Activated T-helper 2 cell treated with anti-CD3 and anti-CD28 coated beads, Interferon-gamma antibody, Interleukin-2, Interleukin-4, amounts not matched to agents 10 μg/mL and 5 μg/mL and 100 μg/mL, durations not matched to agents 14 hours and 24 hours and 36 hours (primary cell): ENCODE measurements around the gene SYPL1. TPM values are rescaled to one million over a fixed set of nuclear protein-coding genes. Genes with fewer than 3 reads are reported as not detected.

Experiments used
- DNase-seq: peaks from one replicate; pipeline ENCODE4 v3.0.0; 2021; ENCODE audit warnings: low spot score
- H3K27ac Mint-ChIP-seq: one replicate; pipeline ENCODE4 v1.8.0; 2021; ENCODE audit warnings: mixed read lengths
- H3K27me3 Mint-ChIP-seq: one replicate; pipeline ENCODE4 v1.8.0; 2021; ENCODE audit warnings: low read depth, mixed read lengths
- H3K36me3 Mint-ChIP-seq: one replicate; pipeline ENCODE4 v1.8.0; 2021; ENCODE audit warnings: low read depth, mixed read lengths
- H3K4me1 Mint-ChIP-seq: one replicate; pipeline ENCODE4 v1.8.0; 2021; ENCODE audit warnings: low read depth, mixed read lengths
- H3K4me3 Mint-ChIP-seq: one replicate; pipeline ENCODE4 v1.8.0; 2021; ENCODE audit warnings: low read depth, mild to moderate bottlenecking, moderate library complexity, mixed read lengths
- H3K9me3 Mint-ChIP-seq: one replicate; pipeline ENCODE4 v1.8.0; 2021; ENCODE audit warnings: mixed read lengths
- intact Hi-C: fragments of 100-400 bp; cut with micrococcal nuclease; formaldehyde crosslinking; loops from one replicate; pipeline ENCODE4 v1.15.1; 2023
- total RNA-seq: library from RNA; stranded (reverse); gene quantifications from 2 replicates; pipeline ENCODE4 v1.2.3, GENCODE V29; 2022

Gene SYPL1
- total RNA-seq, 1 donor from 2014 or later, result 38.2 TPM

DNA sequence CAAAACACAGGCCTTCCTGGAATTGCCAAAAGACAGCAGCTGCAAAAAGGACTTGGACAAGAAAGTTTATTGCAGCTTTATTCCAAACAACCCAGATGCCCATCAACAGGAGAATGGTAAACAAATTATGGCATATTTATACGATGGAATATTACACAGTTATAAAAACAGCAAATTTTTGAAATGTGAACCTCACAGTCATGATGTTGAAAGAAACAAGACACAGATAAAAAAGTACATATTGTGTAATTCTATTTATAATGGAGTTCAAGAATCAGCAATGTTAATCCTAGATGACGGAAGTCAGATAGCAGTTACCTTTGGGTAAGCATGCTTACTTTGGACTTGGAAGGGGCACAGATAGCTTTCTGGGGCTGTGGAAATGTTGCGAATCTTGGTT lies 44.4 kb downstream of the SYPL1 start:
- Mint-ChIP-seq H3K4me1 (peaks cover 52% of the 10 kb centered on the region), H3K27me3 (no peaks in the 10 kb centered on the region), H3K36me3 (peaks cover 6% of the 10 kb centered on the region), H3K27ac (no peak overlapping the region), H3K9me3 (no peaks in the 10 kb centered on the region), H3K4me3 (no peak overlapping the region)
- intact Hi-C loops, result no loop called here
- DNase-seq, result no peak

DNA sequence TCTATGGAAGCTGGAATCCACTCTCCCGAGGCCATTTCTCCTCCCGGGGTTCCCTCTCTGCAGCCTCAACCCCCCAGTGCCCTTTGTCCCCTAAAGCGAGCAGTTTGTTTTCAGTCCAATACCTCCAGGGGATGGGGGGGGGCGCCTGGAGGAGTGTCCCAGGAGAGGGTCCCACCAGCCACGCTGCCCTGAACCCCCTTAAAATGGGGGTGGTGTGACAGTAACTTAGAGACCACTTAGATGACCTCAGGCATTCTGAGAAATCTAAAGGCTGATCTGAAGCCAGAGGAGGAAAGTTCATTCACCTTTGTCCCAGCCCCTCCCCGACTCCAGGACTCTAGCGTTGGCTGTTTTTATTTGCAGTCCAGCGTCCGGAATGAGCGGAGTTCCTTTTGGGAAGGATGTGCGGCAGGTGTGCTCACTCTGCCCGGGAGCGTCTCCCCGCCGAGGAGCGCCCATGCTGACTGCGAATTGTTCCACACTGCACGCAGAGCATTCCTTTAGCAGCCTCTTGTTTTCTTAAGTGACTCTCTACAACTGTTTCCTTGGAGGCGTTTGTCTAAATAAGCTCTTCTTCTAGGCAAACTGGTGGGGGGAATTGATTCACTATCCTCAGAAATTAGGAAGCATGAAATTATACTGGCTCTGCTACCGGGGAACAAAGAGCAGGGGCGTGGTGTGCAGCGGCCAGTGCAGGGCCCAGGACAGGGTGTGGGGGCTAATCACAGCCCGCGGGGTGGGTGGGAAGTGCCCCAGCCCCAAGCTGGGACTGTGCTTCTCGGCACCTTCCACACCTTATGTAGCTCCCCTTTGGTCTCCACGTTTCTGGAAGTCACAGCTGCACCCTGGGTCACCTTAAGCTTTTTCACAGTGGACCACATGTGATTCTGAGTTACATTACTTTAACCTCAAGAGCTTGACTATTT lies 46.3 kb downstream of the SYPL1 start:
- DNase-seq, result no peak
- intact Hi-C loops, result no loop called here
- Mint-ChIP-seq H3K9me3 (no peaks in the 10 kb centered on the region), H3K4me1 (peaks cover 39% of the 10 kb centered on the region), H3K4me3 (no peak overlapping the region), H3K36me3 (peaks cover 6% of the 10 kb centered on the region), H3K27me3 (no peaks in the 10 kb centered on the region), H3K27ac (no peak overlapping the region)

DNA sequence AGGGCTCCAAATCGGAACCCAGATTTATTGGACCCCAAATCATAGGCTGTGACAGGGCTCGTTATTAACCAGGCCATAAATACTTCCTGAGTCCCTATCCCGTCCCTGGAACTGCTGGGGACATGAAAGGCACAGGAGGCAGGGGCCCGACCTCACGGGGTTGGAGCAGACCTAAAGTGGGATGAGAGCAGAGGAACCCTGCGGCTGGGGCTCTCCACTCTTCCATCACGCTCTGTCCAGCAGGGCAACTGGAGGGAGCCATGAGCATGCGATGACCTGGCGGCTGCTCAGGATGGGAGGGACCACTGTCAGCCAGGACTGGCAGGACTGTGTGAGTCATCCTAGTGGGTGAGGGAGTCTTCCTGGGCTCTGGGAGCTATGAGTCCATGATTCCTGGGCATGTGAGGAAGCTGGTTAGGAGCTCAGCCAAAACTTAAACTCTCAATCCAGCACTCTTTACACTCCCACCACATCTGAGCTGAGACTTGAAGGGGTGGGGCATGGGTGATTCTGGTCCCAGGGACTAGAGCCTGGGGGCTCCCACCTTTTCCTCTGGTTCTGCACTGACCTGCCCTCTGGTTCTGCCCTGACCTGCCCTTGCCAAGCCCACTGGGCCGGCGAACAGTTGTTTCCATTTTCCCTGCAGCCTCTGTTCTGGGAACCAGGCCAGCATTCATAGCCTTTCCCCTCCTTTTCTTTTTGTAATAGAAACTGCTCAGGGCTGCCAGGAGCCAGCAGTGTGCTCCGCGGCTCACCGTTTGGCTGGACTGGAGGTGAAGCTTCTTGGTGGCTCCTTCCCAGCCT lies 47.1 kb downstream of the SYPL1 start:
- Mint-ChIP-seq H3K27ac (no peak overlapping the region), H3K9me3 (no peaks in the 10 kb centered on the region), H3K27me3 (no peaks in the 10 kb centered on the region), H3K36me3 (peaks cover 6% of the 10 kb centered on the region), H3K4me3 (no peak overlapping the region), H3K4me1 (peaks cover 33% of the 10 kb centered on the region)
- DNase-seq, result no peak
- intact Hi-C loops, result no loop called here

- H3K27me3 Mint-ChIP-seq, result no peaks in the 10 kb centered on the region
- no peaks in the 10 kb centered on the region for H3K9me3 Mint-ChIP-seq
- no peak overlapping the region for H3K27ac Mint-ChIP-seq
- H3K4me3 Mint-ChIP-seq, result no peak overlapping the region
- peaks cover 30% of the 10 kb centered on the region for H3K4me1 Mint-ChIP-seq
- peaks cover 2% of the 10 kb centered on the region for H3K36me3 Mint-ChIP-seq
- no peak for DNase-seq
- intact Hi-C loops, result no loop called here
Observed at GRCh38 chr7:106064316-106064715, 47.8 kb downstream of the SYPL1 start.

GRCh38 chr7:106063692-106064091 lies 48.4 kb downstream of the SYPL1 start:
- intact Hi-C loops, result no loop called here
- no peak for DNase-seq
- H3K36me3 Mint-ChIP-seq, result no peaks in the 10 kb centered on the region
- no peaks in the 10 kb centered on the region for H3K27me3 Mint-ChIP-seq
- no peak overlapping the region for H3K27ac Mint-ChIP-seq
- no peaks in the 10 kb centered on the region for H3K9me3 Mint-ChIP-seq
- peaks cover 28% of the 10 kb centered on the region for H3K4me1 Mint-ChIP-seq
- H3K4me3 Mint-ChIP-seq, result no peak overlapping the region

- Mint-ChIP-seq H3K4me1 (peaks cover 24% of the 10 kb centered on the region), H3K9me3 (no peaks in the 10 kb centered on the region), H3K27me3 (no peaks in the 10 kb centered on the region), H3K4me3 (no peak overlapping the region), H3K36me3 (no peaks in the 10 kb centered on the region), H3K27ac (peak overlapping the region; percentile 7)
- DNase-seq, result no peak
- intact Hi-C loops, result no loop called here
Observed at GRCh38 chr7:106063024-106063423, 49.1 kb downstream of the SYPL1 start.

- Mint-ChIP-seq H3K4me3 (no peak overlapping the region), H3K27ac (no peak overlapping the region), H3K9me3 (no peaks in the 10 kb centered on the region), H3K27me3 (no peaks in the 10 kb centered on the region), H3K4me1 (peaks cover 29% of the 10 kb centered on the region), H3K36me3 (no peaks in the 10 kb centered on the region)
- intact Hi-C loops, result no loop called here
- no peak for DNase-seq
Observed at GRCh38 chr7:106062521-106062931, 49.6 kb downstream of the SYPL1 start.

- Mint-ChIP-seq H3K27ac (no peak overlapping the region), H3K36me3 (no peaks in the 10 kb centered on the region), H3K4me3 (no peak overlapping the region), H3K4me1 (peaks cover 32% of the 10 kb centered on the region), H3K27me3 (no peaks in the 10 kb centered on the region), H3K9me3 (no peaks in the 10 kb centered on the region)
- DNase-seq, result no peak
- intact Hi-C loops, result no loop called here
Observed at GRCh38 chr7:106062006-106062405, 50.1 kb downstream of the SYPL1 start.

- H3K4me3 Mint-ChIP-seq, result no peak overlapping the region
- H3K27me3 Mint-ChIP-seq, result no peaks in the 10 kb centered on the region
- peaks cover 36% of the 10 kb centered on the region for H3K4me1 Mint-ChIP-seq
- no peaks in the 10 kb centered on the region for H3K9me3 Mint-ChIP-seq
- no peaks in the 10 kb centered on the region for H3K36me3 Mint-ChIP-seq
- DNase-seq, result no peak
- intact Hi-C loops, result no loop called here
- H3K27ac Mint-ChIP-seq, result no peak overlapping the region
Observed at GRCh38 chr7:106061301-106061979, 50.7 kb downstream of the SYPL1 start.

DNA sequence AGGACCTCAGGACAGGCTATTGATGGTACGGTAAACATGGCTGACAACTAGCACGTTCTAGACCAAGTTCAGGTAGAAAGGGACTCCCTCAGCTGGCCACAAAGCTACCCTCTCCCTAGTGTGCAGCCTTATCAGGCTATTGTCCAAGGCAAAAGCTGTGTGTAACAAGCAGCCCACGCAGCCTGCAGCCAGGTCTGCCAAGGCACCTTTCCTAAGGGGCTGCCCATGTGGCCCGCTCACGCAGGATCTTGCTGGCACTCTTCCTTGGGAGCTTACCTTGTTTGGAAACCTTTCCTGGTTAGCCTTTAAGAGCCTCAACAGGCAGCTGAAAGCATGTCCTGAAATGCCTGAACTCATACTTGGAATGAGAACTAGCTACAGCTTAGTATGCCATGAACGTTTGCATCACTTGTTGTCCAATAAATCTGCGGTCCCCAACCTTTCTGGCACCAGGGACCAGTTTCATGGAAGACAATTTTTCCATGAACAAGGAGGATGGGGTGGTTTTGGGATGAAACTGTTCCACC lies 51.7 kb downstream of the SYPL1 start:
- Mint-ChIP-seq H3K4me3 (no peak overlapping the region), H3K27ac (no peak overlapping the region), H3K4me1 (peaks cover 36% of the 10 kb centered on the region), H3K27me3 (no peaks in the 10 kb centered on the region), H3K9me3 (no peaks in the 10 kb centered on the region), H3K36me3 (no peaks in the 10 kb centered on the region)
- intact Hi-C loops, result no loop called here
- DNase-seq, result no peak

DNA sequence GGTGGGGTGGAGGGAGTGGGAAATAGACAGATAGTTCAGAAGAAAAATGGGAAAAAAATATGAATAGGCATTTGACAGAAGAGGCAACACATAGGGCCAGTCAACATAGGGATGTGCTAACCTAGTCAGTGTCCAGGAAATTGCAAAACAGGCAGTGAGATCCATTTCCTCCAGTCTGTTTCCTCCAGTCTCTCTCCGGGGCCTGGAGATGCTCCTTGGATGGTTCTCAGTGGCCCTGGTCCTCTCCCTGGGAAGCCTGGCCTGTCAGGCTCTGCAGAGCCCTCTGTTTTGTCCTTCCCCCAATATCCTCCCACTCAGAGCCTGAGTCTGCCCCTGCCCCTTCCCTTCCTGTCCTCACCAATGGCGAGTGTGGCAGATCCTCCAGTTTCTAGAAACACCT lies 52.6 kb downstream of the SYPL1 start:
- no peak overlapping the region for H3K27ac Mint-ChIP-seq
- H3K4me3 Mint-ChIP-seq, result no peak overlapping the region
- no peaks in the 10 kb centered on the region for H3K36me3 Mint-ChIP-seq
- peaks cover 2% of the 10 kb centered on the region for H3K27me3 Mint-ChIP-seq
- no peaks in the 10 kb centered on the region for H3K9me3 Mint-ChIP-seq
- DNase-seq, result no peak
- intact Hi-C loops, result loop anchor here (5.0 kb wide), 1 partner anchor 53 kb away; the partner anchor contains the start of gene SYPL1
- peaks cover 36% of the 10 kb centered on the region for H3K4me1 Mint-ChIP-seq

GRCh38 chr7:106058928-106059324 lies 53.2 kb downstream of the SYPL1 start:
- no peaks in the 10 kb centered on the region for H3K9me3 Mint-ChIP-seq
- no peak overlapping the region for H3K4me3 Mint-ChIP-seq
- H3K27me3 Mint-ChIP-seq, result peaks cover 5% of the 10 kb centered on the region
- intact Hi-C loops, result loop anchor here (5.0 kb wide), 1 partner anchor 53 kb away; the partner anchor contains the start of gene SYPL1
- no peak overlapping the region for H3K27ac Mint-ChIP-seq
- H3K4me1 Mint-ChIP-seq, result peaks cover 33% of the 10 kb centered on the region
- DNase-seq, result no peak
- H3K36me3 Mint-ChIP-seq, result no peaks in the 10 kb centered on the region
